Stimulated activated naive CD8-positive, alpha-beta T cell treated with anti-CD3 and anti-CD28 coated beads, Interleukin-15, Interleukin-2, amounts not matched to agents 100 U/mL and 50 U/mL, for 24 hours (primary cell): Measurements from ENCODE around the gene PALB2.

Experiments
- ATAC-seq: fragments of 150-1000 bp; cut with Tn5 transposase; one replicate; pipeline ENCODE4 v1.10.0; 2021
- DNase-seq: peaks from one replicate; pipeline ENCODE4 v3.0.0; 2021

Gene PALB2

DNA sequence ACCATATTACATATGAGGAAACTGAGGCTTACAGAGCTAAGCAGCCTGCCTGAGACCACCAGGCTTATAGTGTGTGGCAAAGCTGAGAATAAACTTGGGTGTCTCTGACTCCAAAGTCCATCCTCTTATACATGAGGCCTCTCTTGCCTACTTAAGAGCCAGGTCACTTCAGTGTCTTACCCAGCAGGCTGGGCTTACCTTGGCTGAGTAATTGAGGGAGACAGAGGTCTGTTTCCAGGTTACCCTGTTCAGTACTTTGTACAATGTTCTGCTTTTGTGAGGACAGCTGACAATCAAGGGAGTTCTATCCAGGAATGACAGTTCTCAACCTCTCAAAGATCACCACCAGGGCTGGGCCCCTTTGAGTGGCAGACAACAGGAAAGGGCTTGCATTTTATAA is 59.3 kb downstream of the PALB2 start:
- ATAC-seq (no peak), DNase-seq (no peak)

DNA sequence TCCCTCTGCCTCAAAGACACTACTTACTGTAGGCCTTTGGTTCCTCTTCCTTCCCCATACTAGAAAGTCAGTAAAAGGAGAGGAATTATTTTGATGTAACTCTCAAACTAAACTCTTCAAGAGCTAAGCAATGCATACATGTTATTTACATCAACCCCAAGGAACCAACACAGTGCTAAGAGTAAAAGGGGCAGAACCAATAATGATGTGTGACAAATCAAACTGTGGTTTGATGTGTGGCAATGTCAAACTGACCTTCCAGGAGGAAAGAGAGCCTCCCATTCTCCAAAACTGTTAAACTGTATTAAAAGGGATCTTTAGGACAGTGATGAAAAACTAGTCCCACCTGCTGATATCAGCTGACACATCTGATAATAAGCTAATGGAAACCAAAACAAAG is 60.7 kb downstream of the PALB2 start:
- no peak for ATAC-seq
- no peak for DNase-seq

DNA sequence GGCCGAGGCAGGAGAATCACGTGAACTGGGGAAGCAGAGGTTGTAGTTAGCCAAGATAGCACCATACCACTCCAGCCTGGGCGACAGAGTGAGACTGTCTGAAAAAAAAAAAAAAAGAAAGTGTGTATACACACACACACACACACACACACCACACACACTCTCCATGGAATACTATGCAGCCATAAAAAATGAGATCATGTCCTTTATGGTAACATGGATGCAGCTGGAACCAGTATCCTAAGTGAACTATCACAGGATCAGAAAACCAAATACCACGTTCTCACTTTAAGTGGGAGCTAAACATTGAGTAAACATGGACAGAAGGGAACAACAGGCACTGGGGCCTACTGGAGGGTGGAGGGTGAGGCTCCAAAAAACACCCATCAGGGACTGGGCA is 61.7 kb downstream of the PALB2 start:
- ATAC-seq = no peak

DNA sequence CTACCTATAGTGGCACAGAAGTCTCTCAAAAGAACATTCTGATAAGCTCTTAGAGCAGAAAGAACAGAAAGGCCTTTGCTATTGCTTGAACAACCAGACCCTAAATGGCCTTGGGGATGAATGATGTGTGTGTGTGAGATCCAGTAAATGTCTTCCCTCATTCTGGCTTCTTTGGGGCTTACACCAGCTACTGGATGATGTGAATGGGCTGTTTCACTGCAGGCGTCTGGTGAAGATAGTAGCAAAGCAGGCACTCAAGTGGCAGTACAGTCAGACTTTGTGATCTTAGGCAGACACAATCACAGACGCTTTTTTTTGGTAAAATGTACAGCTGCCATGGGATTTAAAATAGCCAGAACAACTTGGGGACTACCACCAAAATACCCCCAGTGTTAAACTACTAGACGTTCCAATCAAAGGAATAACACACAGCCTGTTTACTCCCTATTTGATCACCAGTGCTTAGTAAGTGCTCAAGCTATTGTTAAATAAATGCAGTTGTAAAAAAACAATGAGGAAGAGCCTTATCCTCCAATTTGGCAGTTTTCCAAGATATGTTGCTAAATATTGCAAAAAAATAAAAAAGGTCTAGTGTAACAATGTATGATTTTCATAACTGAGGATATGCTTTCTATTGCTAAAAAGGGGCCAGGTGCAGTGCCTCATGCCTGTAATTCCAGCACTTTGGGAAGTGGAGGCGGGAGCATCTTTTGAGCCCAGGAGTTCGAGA is 62.8 kb downstream of the PALB2 start:
- DNase-seq = no peak
- ATAC-seq = no peak

More for the DNA sequence above, 61.7 kb downstream of the PALB2 start:
- DNase-seq = no peak

DNA sequence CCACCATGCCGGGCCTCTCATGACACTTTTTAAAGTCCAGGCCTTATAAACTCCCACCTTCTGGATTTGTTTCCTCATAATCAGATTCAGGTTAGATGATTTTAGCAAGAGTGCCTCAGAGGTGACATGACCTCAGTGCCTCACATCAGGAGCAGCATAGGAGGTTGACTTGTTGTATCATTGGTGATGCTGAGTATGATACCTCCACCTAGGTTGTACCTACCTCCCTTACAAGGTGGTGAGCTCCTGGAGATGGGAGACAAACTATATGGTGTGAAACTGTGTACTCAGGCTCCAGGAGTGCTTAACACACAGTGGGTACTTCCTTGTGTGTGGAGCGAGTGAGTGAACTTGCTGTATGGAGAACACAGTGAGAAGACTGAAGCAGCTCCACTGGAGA is 63.6 kb downstream of the PALB2 start:
- no peak for ATAC-seq
- DNase-seq = no peak

DNA sequence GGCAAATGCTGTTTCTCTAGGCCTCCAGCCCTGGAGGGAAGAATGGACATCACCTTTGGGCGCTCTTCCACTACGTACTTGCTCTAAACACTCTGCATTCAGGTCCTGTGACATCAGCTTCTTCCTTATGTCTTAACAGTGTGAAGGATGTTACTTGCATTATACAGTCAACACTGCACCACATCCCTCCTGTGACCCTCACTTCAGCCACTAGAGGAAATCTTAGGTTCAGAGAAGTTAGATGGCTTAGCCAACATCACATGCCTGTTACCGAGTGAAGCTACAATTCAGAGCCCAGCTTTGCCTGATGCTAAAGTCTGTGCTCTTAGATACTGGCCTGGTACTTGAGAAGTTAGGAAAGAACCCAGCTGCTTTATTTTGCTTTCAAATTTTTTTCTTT is 65.3 kb downstream of the PALB2 start:
- DNase-seq = no peak
- peak; percentile 28 for ATAC-seq

DNA sequence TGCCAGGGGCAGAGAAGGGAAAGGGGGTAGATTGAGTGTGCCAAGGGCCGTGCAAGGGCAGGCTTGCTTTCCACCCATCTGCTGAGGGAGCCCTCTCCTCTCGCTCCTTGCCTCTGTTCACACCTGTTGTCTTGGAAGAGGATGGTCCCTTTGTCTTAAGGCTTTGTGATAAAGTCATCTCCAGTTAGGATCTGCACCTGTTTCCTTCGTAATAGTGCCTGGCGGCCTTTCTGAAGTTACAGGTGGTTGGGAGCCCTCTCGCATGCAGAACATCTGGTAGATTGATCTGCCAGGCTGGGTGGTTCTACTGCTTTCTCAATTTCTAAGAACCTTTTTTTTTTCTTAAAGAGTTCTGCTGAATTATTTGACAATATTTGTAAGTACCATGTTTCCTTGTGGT is 67.3 kb downstream of the PALB2 start:
- no peak for DNase-seq
- ATAC-seq = no peak

DNA sequence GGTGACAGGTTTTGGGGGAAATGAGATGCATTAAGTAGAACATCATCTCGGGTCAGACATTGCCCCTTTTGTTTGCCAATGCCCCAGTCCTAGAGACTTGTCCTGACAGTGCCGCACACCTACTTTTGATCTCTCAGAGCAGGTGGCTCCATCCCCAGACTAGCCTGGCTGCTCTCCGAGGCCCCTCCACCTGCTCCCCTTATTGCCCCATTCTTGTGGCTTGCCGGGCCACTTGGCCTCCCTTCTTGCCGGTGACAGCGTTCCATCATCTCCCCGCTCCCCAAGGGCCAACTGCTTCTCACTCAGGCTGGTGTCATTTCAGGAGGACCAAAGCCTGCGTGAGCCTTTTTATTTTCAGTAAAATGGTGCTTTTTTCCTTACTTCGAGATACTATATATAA is 68.7 kb downstream of the PALB2 start:
- ATAC-seq = no peak

DNA sequence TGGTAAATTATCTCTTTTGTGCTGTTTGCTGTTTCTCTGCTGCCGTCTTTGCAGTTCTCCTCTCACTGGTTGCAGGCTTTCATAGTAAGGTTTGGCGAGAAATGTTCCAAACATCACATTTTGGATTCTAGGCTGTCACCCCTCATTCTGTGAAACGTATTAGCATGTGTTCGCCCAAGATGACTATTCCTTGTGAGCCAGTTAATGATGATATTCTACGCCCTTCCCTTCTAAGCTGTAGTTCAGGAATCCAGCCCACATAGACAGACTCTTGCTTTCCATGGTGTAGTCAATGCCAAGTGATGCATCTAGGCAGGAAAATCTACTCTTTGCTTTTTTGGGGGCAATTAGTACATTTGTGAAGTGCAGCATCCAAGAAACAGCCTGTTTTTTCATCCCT is 69.2 kb downstream of the PALB2 start:
- ATAC-seq (no peak), DNase-seq (no peak)

More for the DNA sequence above, 68.7 kb downstream of the PALB2 start:
- DNase-seq = no peak

DNA sequence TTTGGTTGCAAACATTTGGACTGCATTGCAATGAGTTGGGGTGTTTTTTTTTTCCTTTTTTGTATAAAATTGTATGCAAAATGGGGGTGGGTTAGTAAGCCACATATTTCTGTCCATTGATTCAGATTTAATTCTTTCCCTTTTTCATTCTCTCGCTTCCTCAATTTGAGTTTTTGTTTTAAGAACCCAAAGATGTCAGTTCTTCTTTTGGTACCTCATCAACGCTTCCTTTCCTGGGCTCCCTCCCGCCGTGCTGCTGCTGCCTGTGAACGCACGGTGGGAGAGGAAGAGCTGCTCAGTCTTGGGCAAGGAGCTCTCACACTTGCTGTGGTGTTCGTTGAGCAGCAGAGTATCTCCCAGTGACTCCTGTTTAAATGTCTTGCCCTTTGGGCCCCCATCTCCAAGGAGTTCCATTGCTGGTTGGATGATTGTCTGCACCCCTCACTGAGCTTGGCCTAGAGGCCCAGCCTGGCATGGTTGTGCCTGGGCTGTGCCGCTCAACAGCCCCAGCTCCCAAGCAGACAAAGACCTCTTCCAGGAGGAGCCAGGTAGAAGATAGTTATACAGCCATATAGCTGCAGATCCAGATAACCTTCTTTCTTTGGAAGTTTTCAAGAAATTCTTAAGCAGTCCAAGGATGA is 70.0 kb downstream of the PALB2 start:
- ATAC-seq = no peak

DNA sequence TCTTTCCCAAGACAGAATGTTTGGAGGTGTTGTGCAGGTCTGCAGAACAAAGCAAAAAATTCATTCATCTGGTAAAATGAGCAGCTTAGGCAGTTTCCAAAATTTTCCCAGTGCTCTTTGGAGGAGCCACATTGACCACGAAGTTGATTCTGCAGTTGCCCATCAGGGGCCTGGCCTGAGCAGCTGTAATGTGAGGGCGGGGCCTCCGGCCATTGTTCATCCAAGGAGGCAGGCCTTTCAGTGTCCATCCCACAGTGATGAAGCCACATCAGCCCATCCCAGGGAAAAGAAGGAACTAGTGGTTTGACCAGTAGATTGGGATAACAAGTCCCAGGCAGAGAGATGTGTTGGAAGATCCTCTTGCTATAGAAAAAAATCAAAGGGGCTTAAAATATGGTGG is 73.5 kb downstream of the PALB2 start:
- ATAC-seq (no peak), DNase-seq (no peak)

More for the DNA sequence above, 70.0 kb downstream of the PALB2 start:
- DNase-seq = no peak

DNA sequence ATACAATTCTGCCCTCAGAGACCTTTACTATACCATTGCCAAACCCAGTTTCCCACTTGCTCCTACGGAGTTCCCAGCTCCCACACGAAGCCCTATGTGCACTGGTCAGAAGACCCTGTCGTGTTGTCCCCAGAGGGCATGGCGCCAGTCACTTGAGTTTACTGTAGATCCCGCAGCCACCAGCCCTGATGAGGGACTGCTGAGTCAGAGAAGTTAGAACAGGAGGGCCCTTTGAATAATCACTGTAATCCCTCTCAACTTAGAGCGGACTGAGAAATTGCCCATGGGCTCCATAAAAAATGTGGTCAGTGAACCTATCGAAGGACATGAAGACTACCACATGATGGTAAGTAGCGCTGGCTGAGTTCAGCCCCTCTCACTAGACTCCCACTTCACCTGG is 74.4 kb downstream of the PALB2 start:
- DNase-seq = no peak

DNA sequence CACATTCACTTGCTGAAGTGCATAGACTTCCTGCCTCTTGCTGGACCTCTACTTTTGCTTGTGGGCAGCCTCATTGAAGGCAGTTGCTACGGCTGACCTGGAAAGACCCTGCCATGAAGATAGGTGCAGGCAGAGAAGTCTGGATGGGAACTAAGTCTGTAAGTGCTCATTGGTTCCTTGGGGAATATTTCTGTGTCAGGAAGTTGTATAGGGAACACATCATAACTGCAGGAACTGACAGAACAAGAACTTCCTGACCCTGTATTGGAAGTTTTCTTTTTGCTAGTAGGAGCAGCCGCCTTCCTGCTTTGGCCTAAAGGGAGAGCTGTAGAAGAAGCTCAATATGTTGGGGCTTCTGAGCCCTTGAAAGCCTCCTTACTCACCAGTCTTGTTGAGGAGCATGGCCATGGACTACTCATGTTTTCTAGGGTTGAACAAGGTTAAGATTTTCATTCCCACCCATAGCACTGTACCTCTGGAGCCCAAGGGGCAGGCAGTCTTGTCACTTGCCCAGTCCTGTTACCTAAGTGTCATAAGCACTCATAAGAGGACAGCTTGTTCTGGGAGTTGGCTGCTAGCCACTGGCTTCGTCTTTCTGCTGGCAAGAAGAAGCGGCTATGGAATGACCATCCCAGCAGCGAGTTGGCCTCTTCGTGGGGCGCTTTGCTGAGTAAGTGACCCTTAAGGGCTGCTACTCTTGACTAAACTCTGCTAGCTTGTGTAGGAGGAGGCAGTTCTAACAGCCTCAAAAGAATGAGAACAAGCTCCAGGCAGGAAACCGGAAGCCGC is 76.3 kb downstream of the PALB2 start:
- ATAC-seq (no peak), DNase-seq (no peak)

More for the DNA sequence above, 74.4 kb downstream of the PALB2 start:
- no peak for ATAC-seq

DNA sequence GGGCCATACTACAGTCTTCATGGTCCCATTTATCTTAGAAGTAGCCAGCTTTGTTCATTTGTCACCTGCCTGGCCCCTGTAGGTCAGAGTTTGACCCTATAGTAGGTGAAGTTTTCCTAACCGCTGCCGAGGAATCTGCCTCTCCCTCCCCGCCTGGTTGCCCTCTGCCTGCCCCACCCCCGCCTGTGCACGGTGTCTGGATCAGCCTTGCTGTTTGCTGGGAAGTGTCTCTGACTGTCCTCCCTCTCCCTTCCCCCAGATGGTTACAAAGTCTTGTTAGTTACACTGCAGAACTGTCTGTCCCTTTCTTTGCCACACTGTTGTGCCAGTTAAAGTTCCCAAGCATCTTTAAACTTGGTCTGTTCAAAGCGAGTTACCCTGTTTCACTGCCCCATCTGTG is 77.9 kb downstream of the PALB2 start:
- ATAC-seq = no peak
- DNase-seq = no peak

DNA sequence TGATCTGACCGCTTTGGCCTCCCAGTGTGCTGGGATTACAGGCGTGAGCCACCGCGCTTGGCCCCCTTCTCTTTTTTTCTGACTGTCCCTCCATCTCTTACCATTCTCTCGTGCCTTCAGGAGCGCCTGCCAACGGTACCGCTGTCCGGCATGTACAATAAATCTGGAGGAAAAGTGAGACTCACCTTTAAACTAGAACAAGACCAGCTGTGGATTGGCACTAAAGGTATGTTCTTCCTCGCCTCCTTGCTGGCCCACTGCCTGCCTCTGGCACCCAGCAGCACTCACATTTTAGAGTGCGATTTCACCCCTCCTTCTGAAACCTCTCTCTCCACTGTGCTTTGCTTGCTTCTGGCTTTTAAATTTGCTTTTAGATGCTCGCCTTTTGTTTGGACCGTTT is 78.6 kb downstream of the PALB2 start:
- DNase-seq = no peak
- ATAC-seq = no peak

DNA sequence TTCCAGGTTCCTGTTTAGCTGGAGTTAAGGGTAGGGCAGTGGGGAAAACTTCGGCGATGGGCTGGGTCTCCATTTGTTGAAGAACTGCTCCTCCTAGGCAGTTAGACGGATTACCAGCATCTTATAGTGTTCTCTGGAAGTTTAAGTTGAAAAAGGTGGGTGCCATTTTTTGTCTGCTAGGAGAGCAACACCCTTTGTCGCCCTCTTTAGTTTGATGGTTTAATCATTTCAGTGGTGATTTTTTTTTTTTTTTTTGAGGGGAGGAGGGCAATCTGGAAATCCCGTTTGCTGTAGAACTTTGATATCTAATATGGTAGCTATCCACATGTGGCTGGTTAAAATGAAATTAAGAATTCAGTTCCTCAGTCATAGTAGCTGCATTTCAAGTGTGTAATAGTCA is 79.5 kb downstream of the PALB2 start:
- no peak for DNase-seq
- ATAC-seq = no peak

DNA sequence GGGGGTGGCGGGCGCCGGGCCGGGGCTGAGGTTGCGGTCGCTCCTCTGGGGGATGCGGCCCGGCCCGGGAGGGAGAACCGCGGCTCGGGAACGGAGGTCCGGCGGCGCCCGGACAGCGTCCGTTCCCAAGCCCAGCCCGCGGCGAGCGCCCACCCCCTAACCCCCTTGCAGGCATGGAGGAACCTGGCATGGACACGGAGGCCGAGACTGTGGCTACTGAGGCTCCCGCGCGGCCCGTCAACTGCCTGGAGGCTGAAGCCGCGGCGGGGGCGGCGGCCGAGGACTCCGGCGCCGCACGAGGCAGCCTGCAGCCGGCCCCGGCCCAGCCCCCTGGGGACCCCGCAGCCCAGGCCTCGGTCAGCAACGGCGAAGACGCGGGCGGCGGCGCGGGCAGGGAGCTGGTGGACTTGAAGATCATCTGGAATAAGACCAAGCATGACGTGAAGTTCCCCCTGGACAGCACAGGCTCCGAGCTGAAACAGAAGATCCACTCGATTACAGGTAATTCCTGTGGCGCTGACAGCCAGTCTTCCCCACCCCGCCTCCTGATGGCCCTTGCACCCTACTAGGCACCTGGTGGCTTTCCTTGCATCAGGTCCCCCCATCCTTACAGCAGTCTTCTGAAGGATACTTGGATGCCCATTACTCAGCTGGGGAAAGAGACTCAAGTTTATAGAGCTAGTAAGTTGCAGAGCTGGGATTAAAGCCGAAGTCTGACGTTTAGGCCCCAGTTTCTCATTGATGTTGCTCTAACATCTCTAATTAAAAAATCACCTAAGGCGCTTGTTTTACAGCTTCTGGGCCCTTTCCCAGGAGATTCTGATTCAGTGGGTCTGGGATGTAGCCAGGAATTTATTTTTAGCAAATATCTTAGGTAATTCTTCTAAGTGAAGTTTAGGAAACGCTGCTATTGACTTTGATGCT is 83.1 kb downstream of the PALB2 start:
- DNase-seq (peak; percentile 30), ATAC-seq (peak; percentile 5)

DNA sequence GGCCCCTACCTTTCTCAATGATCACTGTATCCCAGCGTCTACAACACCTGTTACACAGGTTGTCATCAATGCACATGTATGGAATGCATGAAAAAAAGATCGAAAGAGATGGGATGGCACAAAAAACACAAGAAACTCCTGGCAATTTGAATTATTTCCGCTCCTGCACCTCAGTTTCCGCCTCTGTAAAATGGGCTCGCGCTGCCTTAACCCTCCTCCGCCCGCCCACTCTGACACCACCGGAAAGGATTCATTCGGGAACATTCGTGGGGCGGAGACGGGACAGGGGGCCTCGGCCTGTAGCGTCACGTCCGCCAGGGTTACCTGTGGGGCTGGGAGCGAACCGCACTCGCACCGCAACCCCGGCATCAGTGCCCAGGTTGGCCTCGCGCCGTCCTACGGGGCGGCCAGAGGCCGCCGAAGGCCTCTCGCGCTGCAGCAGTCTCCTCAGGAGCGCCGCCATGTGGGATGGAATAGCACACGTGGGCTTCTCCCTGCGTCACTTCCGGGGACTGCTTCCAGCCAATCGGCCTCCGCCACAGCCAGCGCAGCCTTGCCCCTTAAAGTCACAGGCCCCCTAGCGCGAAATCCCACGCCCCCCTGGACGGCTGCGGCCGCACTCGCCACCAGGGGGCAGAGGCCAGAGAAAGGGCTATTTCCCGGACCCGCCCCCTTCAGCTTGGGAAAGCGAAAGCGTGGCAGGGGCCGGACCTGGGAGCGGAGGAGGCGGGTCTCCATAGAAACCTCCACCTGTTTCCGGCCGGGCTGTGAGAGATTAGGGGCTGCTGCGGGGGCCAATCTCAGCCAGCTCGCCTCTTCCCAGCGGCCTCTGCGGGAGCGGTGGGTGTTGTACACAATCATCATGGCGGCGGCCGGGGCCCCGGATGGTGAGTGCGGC is 84.0 kb downstream of the PALB2 start, which contains the start of the genes EARS2 and UBFD1:
Gene EARS2 (minus strand): TSS at position 470 of the 898 bp plus-strand sequence. CDS start 7 bp downstream, at position 463.
Gene UBFD1 (plus strand): TSS at position 847 of the 898 bp plus-strand sequence. CDS start 16 bp downstream, at position 863.
- DNase-seq (peak; percentile 99), ATAC-seq (peak; percentile 93)

DNA sequence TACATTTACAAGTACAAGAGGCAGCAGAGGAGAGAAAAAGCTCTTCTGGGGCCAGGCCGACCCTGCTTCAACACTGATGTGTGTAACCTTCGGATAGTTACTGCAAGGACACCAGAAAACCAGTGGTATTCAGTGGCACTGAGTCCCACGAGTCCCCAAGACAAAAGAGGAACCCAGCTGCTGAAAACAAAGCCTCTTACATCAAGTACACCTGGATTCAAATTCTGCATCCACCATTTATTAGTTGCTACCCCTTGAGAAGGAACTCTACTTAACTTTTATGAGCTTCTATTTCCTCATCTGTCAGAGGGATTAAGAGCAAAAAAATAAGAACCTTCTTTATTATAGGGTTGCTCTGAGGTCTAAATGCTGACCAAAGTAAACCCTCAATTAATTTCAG is 86.6 kb downstream of the PALB2 start:
- no peak for ATAC-seq
- no peak for DNase-seq
